ENCODE data around the gene UMAD1.
"Not testable (repeated sequence)": the region's sequence is repeated elsewhere in the genome, so short reads cannot be mapped to it uniquely, and the experiment has no call there.

Gene UMAD1

GRCh38 chr7:7803715-7804178, 163.2 kb downstream of the UMAD1 start:
- no peak for DNase-seq (ENCODE audit: low spot score)

GRCh38 chr7:7804822-7805221, 164.3 kb downstream of the UMAD1 start:
- DNase-seq (ENCODE audit: low spot score): not testable (repeated sequence)

- no peak for DNase-seq (ENCODE audit: low spot score)
These were observed 165.1 kb downstream of the UMAD1 start for GRCh38 chr7:7805511-7806153.

GRCh38 chr7:7808156-7808555, 167.6 kb downstream of the UMAD1 start:
- no peak for DNase-seq (ENCODE audit: low spot score)

GRCh38 chr7:7808626-7809025, 168.1 kb downstream of the UMAD1 start:
- no peak for DNase-seq (ENCODE audit: low spot score)

GRCh38 chr7:7810380-7810779, 169.8 kb downstream of the UMAD1 start:
- no peak for DNase-seq (ENCODE audit: low spot score)

- DNase-seq (ENCODE audit: low spot score): no peak
These were observed 170.3 kb downstream of the UMAD1 start for GRCh38 chr7:7810826-7811225.

- DNase-seq (ENCODE audit: low spot score): no peak
These were observed 171.6 kb downstream of the UMAD1 start for GRCh38 chr7:7812112-7812511.

- no peak for DNase-seq (ENCODE audit: low spot score)
These were observed 174.8 kb downstream of the UMAD1 start for GRCh38 chr7:7815395-7815794.

- no peak for DNase-seq (ENCODE audit: low spot score)
These were observed 175.5 kb downstream of the UMAD1 start for GRCh38 chr7:7816084-7816483.

GRCh38 chr7:7816816-7817536, 176.4 kb downstream of the UMAD1 start:
- DNase-seq (ENCODE audit: low spot score): no peak

- DNase-seq (ENCODE audit: low spot score): no peak
These were observed 177.2 kb downstream of the UMAD1 start for GRCh38 chr7:7817748-7818147.

- DNase-seq (ENCODE audit: low spot score): not testable (repeated sequence)
These were observed 177.6 kb downstream of the UMAD1 start for GRCh38 chr7:7818179-7818578.

GRCh38 chr7:7819442-7820247, 179.1 kb downstream of the UMAD1 start:
- DNase-seq (ENCODE audit: low spot score): no peak

- no peak for DNase-seq (ENCODE audit: low spot score)
These were observed 179.9 kb downstream of the UMAD1 start for GRCh38 chr7:7820409-7820808.

- no peak for DNase-seq (ENCODE audit: low spot score)
These were observed 180.4 kb downstream of the UMAD1 start for GRCh38 chr7:7820939-7821338.

GRCh38 chr7:7821517-7821916, 181.0 kb downstream of the UMAD1 start:
- no peak for DNase-seq (ENCODE audit: low spot score)

GRCh38 chr7:7825294-7825693, 184.7 kb downstream of the UMAD1 start:
- not testable (repeated sequence) for DNase-seq (ENCODE audit: low spot score)

- DNase-seq (ENCODE audit: low spot score): no peak
These were observed 189.1 kb downstream of the UMAD1 start for GRCh38 chr7:7829667-7830066.

GRCh38 chr7:7830122-7830878, 189.7 kb downstream of the UMAD1 start:
- no peak for DNase-seq (ENCODE audit: low spot score)

- no peak for DNase-seq (ENCODE audit: low spot score)
These were observed 192.0 kb downstream of the UMAD1 start for GRCh38 chr7:7832518-7832917.

GRCh38 chr7:7834761-7835160, 194.2 kb downstream of the UMAD1 start:
- no peak for DNase-seq (ENCODE audit: low spot score)
